Measurements from ENCODE around the gene DDX31.

DDX31 gene

GRCh38 chr9:132551556-132551955 lies 118.2 kb downstream of the DDX31 start:
- in situ Hi-C loops (cut with MboI; ENCODE audit: low sequenced_read_pairs): no loop called here

- in situ Hi-C loops (cut with MboI; ENCODE audit: low sequenced_read_pairs): no loop called here
Observed at GRCh38 chr9:132548751-132549640, 120.8 kb downstream of the DDX31 start.

GRCh38 chr9:132547976-132548730 lies 121.6 kb downstream of the DDX31 start:
- in situ Hi-C loops (cut with MboI; ENCODE audit: low sequenced_read_pairs): no loop called here

- in situ Hi-C loops (cut with MboI; ENCODE audit: low sequenced_read_pairs): no loop called here
Observed at GRCh38 chr9:132547436-132547835, 122.3 kb downstream of the DDX31 start.

- in situ Hi-C loops (cut with MboI; ENCODE audit: low sequenced_read_pairs): no loop called here
Observed at GRCh38 chr9:132547052-132547431, 122.7 kb downstream of the DDX31 start.

- in situ Hi-C loops (cut with MboI; ENCODE audit: low sequenced_read_pairs): no loop called here
Observed at GRCh38 chr9:132546148-132547051, 123.4 kb downstream of the DDX31 start.

- in situ Hi-C loops (cut with MboI; ENCODE audit: low sequenced_read_pairs): no loop called here
Observed at GRCh38 chr9:132545578-132545977, 124.2 kb downstream of the DDX31 start.

GRCh38 chr9:132543960-132544359 lies 125.8 kb downstream of the DDX31 start:
- in situ Hi-C loops (cut with MboI; ENCODE audit: low sequenced_read_pairs): no loop called here

GRCh38 chr9:132543251-132543650 lies 126.5 kb downstream of the DDX31 start:
- in situ Hi-C loops (cut with MboI; ENCODE audit: low sequenced_read_pairs): no loop called here
